ENCODE results near the gene TSPOAP1.

Gene TSPOAP1

GRCh38 chr17:58325289-58325726 lies 3.3 kb downstream of the TSPOAP1 start:
- H3K79me2 ChIP-seq (ENCODE audit: insufficient read depth, low read length), result no peaks in the 10 kb centered on the region
- no peaks in the 10 kb centered on the region for H3K9me2 ChIP-seq (replicated peaks; ENCODE audit: insufficient read depth, low read length)
- H3K36me3 ChIP-seq (ENCODE audit: low read length), result peaks cover under 1% of the 10 kb centered on the region; the same call in 1 of the 2 replicates
- no peaks in the 10 kb centered on the region for H4K20me1 ChIP-seq (ENCODE audit: low read depth, low read length)
- no peak overlapping the region for H3K9ac ChIP-seq (ENCODE audit: low read length)
- peaks cover 33% of the 10 kb centered on the region for H3F3A ChIP-seq (ENCODE audit: insufficient read depth)
- H3K4me3 ChIP-seq (ENCODE audit: insufficient read depth, low read length, poor library complexity, severe bottlenecking), result no peak overlapping the region
- no peak overlapping the region for H3K4me2 ChIP-seq (ENCODE audit: low read depth, low read length, poor library complexity, severe bottlenecking)
- no peak overlapping the region for H3K27ac ChIP-seq (ENCODE audit: low read depth, low read length)
- no peak for TF ChIP-seq EZH2phosphoT487 (conservative IDR thresholded peaks at IDR 0.05; ENCODE audit: low read length)
- TF ChIP-seq, protein P1, sequence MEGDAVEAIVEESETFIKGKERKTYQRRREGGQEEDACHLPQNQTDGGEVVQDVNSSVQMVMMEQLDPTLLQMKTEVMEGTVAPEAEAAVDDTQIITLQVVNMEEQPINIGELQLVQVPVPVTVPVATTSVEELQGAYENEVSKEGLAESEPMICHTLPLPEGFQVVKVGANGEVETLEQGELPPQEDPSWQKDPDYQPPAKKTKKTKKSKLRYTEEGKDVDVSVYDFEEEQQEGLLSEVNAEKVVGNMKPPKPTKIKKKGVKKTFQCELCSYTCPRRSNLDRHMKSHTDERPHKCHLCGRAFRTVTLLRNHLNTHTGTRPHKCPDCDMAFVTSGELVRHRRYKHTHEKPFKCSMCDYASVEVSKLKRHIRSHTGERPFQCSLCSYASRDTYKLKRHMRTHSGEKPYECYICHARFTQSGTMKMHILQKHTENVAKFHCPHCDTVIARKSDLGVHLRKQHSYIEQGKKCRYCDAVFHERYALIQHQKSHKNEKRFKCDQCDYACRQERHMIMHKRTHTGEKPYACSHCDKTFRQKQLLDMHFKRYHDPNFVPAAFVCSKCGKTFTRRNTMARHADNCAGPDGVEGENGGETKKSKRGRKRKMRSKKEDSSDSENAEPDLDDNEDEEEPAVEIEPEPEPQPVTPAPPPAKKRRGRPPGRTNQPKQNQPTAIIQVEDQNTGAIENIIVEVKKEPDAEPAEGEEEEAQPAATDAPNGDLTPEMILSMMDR (IDR thresholded peaks at IDR 0.05; ENCODE audit: insufficient read depth, low read length, poor library complexity, severe bottlenecking), result no peak
- H3K9me3 ChIP-seq (ENCODE audit: insufficient read depth, low read length), result no peaks in the 10 kb centered on the region
- H2AFZ ChIP-seq (ENCODE audit: low read depth, low read length, severe bottlenecking), result no peak overlapping the region
- H3K27me3 ChIP-seq (ENCODE audit: low read length), result no peaks in the 10 kb centered on the region

DNA sequence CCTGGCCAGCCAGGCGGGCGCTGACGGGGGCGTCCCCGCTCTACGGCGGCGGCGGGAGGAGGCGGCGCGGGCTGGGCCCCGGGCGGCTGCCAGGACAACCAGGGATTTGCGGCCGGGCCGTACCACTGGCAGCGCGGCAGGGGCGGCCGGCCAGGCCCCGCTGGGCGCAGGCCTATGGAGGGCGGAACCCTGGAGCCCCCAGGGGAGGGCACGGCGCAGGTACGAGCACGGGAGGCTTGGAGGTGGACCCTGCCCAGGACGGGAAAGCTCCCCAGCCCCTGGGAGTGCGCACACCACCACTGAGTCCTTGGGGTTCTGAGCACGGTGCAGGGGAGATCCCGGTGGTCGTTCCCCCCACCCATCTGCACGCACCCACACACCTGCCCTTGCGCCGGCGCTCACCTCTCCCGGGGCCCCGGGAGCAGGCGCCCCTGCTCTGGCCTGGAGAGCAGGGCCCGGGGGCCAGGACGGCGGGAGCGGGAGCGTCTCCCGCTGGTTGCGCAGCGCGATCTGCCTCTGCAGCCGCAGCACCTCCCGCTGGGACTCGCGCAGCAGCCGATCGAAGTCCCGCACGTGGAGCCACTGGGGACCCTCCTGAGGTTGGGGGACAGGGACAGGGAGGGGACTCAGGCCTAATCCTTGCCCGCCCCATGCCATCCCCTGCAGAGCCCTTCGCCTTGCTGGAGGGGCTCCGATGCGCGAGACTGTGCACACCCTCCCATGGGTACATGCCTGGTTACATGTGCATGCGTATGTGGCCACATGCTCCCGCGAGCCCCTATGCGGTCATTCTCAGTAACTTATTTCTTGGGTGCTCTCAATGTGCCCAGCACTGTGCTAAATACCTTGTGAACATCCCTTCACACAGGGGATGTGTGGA lies 3.9 kb downstream of the TSPOAP1 start:
- no peak overlapping the region for H3K27ac ChIP-seq (ENCODE audit: low read depth, low read length)
- no peaks in the 10 kb centered on the region for H4K20me1 ChIP-seq (ENCODE audit: low read depth, low read length)
- no peaks in the 10 kb centered on the region for H3K79me2 ChIP-seq (ENCODE audit: insufficient read depth, low read length)
- no peak overlapping the region for H2AFZ ChIP-seq (ENCODE audit: low read depth, low read length, severe bottlenecking)
- H3K9me2 ChIP-seq (replicated peaks; ENCODE audit: insufficient read depth, low read length), result no peaks in the 10 kb centered on the region
- H3K4me2 ChIP-seq (ENCODE audit: low read depth, low read length, poor library complexity, severe bottlenecking), result no peak overlapping the region
- no peak overlapping the region for H3K9ac ChIP-seq (ENCODE audit: low read length)
- no peaks in the 10 kb centered on the region for H3K27me3 ChIP-seq (ENCODE audit: low read length)
- no peaks in the 10 kb centered on the region for H3K9me3 ChIP-seq (ENCODE audit: insufficient read depth, low read length)
- TF ChIP-seq, protein P1 (IDR thresholded peaks at IDR 0.05; ENCODE audit: insufficient read depth, low read length, poor library complexity, severe bottlenecking), result no peak
- no peak for TF ChIP-seq EZH2phosphoT487 (conservative IDR thresholded peaks at IDR 0.05; ENCODE audit: low read length)
- H3F3A ChIP-seq (ENCODE audit: insufficient read depth), result peaks cover 27% of the 10 kb centered on the region
- H3K36me3 ChIP-seq (ENCODE audit: low read length), result no peaks in the 10 kb centered on the region
- no peak overlapping the region for H3K4me3 ChIP-seq (ENCODE audit: insufficient read depth, low read length, poor library complexity, severe bottlenecking)

DNA sequence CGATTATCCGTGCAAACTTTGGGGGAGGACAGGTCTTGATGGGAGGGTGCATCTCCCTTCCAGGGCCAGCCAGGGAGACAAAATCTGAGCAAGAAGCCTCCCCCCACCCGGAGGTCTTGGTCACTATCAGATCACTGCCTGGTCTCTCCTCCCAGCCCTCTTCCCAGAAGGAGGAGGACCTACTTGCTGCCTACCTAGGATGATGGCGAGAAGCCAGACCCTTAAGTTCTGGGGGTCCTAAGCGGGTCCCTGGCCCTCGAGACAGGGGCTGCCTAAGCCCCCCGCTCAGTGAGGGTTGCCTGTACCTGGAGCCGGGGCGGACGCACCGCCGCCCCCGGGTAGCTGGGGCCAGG lies 4.6 kb downstream of the TSPOAP1 start:
- Histone ChIP-seq H3K27me3 (ENCODE audit: low read length) (no peaks in the 10 kb centered on the region), H3K4me3 (ENCODE audit: insufficient read depth, low read length, poor library complexity, severe bottlenecking) (no peak overlapping the region)

More for the DNA sequence above, 4.6 kb downstream of the TSPOAP1 start:
- Histone ChIP-seq H3K4me2 (ENCODE audit: low read depth, low read length, poor library complexity, severe bottlenecking) (no peak overlapping the region), H3K9me2 (replicated peaks; ENCODE audit: insufficient read depth, low read length) (no peaks in the 10 kb centered on the region), H3K79me2 (ENCODE audit: insufficient read depth, low read length) (no peaks in the 10 kb centered on the region), H3F3A (ENCODE audit: insufficient read depth) (peaks cover 22% of the 10 kb centered on the region), H3K9ac (ENCODE audit: low read length) (no peak overlapping the region), H3K9me3 (ENCODE audit: insufficient read depth, low read length) (no peaks in the 10 kb centered on the region), H2AFZ (ENCODE audit: low read depth, low read length, severe bottlenecking) (no peak overlapping the region), H3K36me3 (ENCODE audit: low read length) (no peaks in the 10 kb centered on the region), H4K20me1 (ENCODE audit: low read depth, low read length) (no peaks in the 10 kb centered on the region), H3K27ac (ENCODE audit: low read depth, low read length) (no peak overlapping the region)
- TF ChIP-seq, protein P1 (IDR thresholded peaks at IDR 0.05; ENCODE audit: insufficient read depth, low read length, poor library complexity, severe bottlenecking), result no peak
